HCT116 (cell line): ENCODE measurements around the gene DGCR6L. TPM values are rescaled to one million over a fixed set of nuclear protein-coding genes. Genes with fewer than 3 reads are reported as not detected.

Experiments
- ATAC-seq: fragments of 200-7000 bp; cut with Tn5 transposase; 2 replicates; pipeline ENCODE4 v1.9.1; 2020; ENCODE audit warnings: mild to moderate bottlenecking, moderate library complexity
- BruUV-seq: library from RNA; stranded (reverse); fragments of 400-500 nt; replicated peaks from 2 replicates; lab custom pipeline; 2021; lab: Mats Ljungman, UMichigan
- CTCF ChIA-PET: fragments of 300-600 bp; sonication (Branson Sonifier 250); formaldehyde crosslinking; loops from one replicate; lab custom pipeline; 2021; ENCODE audit warnings: antibody characterized with exemption; lab: Charles Lee
- POLR2A ChIA-PET: fragments of 300-600, 350-600 bp; sonication (Branson Sonifier 250); formaldehyde crosslinking; loops from one replicate; lab custom pipeline; 2021; ENCODE audit warnings: antibody characterized with exemption; lab: Charles Lee
- RAD21 ChIA-PET, 2 experiments: fragments of 300-600 bp; sonication (Branson Sonifier 250); formaldehyde crosslinking; loops; one replicate each; lab custom pipeline; 2023; ENCODE audit warnings: low total read pairs in 2 of 2; ENCODE audit not compliant: uncharacterized antibody in 2 of 2, unreplicated experiment in 2 of 2, low non-redundant PET in 1 of 2; lab: Charles Lee
- DNase-seq: peaks from one replicate; pipeline ENCODE4 v3.0.0-alpha.2; 2010; ENCODE audit warnings: low read depth, low spot score
- H2AFZ ChIP-seq: fragments of 200-600 bp; shearing (Covaris generic), sonication (generic); 2 replicates; pipeline ENCODE4 v1.6.1; 2017; ENCODE audit warnings: low read depth, mixed run types, mixed read lengths, antibody characterized with exemption, low read length; ENCODE audit not compliant: poor library complexity, severe bottlenecking
- H3K27ac ChIP-seq: 2 replicates; pipeline ENCODE4 v1.5.1; 2012; ENCODE audit warnings: low read depth, low read length
- H3K27me3 ChIP-seq: fragments of 200-600 bp; sonication (generic); 2 replicates; pipeline ENCODE4 v1.6.1; 2016; ENCODE audit warnings: mixed run types, low read length, mixed read lengths; ENCODE audit not compliant: insufficient read depth
- H3K36me3 ChIP-seq, 2 experiments: fragments of 200-500 bp in 1 of 2; fragments of 200-600 bp in 1 of 2; sonication (Bioruptor generic) in 1 of 2; sonication (generic) in 1 of 2; 2 replicates each; pipeline versions ENCODE4 v1.5.1 to v1.6.1; 2014 to 2016; ENCODE audit warnings: low read length in 2 of 2, inconsistent platforms in 1 of 2, mixed read lengths in 1 of 2, mixed run types in 1 of 2; ENCODE audit not compliant: insufficient read depth in 2 of 2, control insufficient read depth in 1 of 2
- H3K4me1 ChIP-seq, 2 experiments: fragments of 200-600 bp in 1 of 2; sonication (generic) in 1 of 2; 2 replicates each; pipeline versions ENCODE4 v1.5.1 to v1.6.1; 2012 to 2017; ENCODE audit warnings: low read length in 2 of 2, inconsistent platforms in 1 of 2, mild to moderate bottlenecking in 1 of 2, mixed read lengths in 1 of 2, mixed run types in 1 of 2, moderate library complexity in 1 of 2; ENCODE audit not compliant: insufficient read depth in 2 of 2, control insufficient read depth in 1 of 2
- H3K4me2 ChIP-seq: fragments of 200-600 bp; sonication (generic); 2 replicates; pipeline ENCODE4 v1.6.1; 2017; ENCODE audit warnings: mixed run types, low read length, mixed read lengths
- H3K4me3 ChIP-seq, 2 experiments: fragments of 200-600 bp in 1 of 2; sonication (generic) in 1 of 2; replicated peaks in 1 of 2; 2 replicates each; pipeline ENCODE4 v1.5.1; 2011 to 2016; ENCODE audit warnings: low read length in 2 of 2, control low read depth in 1 of 2, low read depth in 1 of 2, mild to moderate bottlenecking in 1 of 2, mixed read lengths in 1 of 2, mixed run types in 1 of 2
- H3K79me2 ChIP-seq: fragments of 200-600 bp; sonication (generic); 2 replicates; pipeline ENCODE4 v1.6.1; 2017; ENCODE audit warnings: mild to moderate bottlenecking, mixed run types, low read length, moderate library complexity, mixed read lengths; ENCODE audit not compliant: insufficient read depth
- H3K9ac ChIP-seq: fragments of 200-600 bp; sonication (generic); 2 replicates; pipeline ENCODE4 v1.6.1; 2016; ENCODE audit warnings: low read length, mixed read lengths
- H3K9me2 ChIP-seq: fragments of 200-600 bp; sonication (generic), shearing (Covaris generic); 2 replicates; pipeline ENCODE4 v1.6.1; 2017; ENCODE audit warnings: mixed run types, mild to moderate bottlenecking, moderate library complexity; ENCODE audit not compliant: insufficient read depth
- H3K9me3 ChIP-seq, 2 experiments: fragments of 200-500 bp in 1 of 2; fragments of 200-600 bp in 1 of 2; sonication (Bioruptor generic) in 1 of 2; sonication (generic) in 1 of 2; 2 replicates each; pipeline ENCODE4 v1.6.1; 2014 to 2017; ENCODE audit warnings: low read length in 2 of 2, mixed read lengths in 2 of 2, inconsistent platforms in 1 of 2, low read depth in 1 of 2, mild to moderate bottlenecking in 1 of 2, mixed run types in 1 of 2, moderate library complexity in 1 of 2; ENCODE audit not compliant: control insufficient read depth in 1 of 2, insufficient read depth in 1 of 2
- H4K20me1 ChIP-seq: fragments of 200-600 bp; sonication (generic), shearing (Covaris generic); 2 replicates; pipeline ENCODE4 v1.6.1; 2017; ENCODE audit warnings: mixed run types, mild to moderate bottlenecking, moderate library complexity; ENCODE audit not compliant: insufficient read depth
- CBX3 ChIP-seq: IDR thresholded peaks from 2 replicates; pipeline ENCODE4 v1.6.1; 2012; ENCODE audit warnings: low read depth
- EGR1 ChIP-seq: IDR thresholded peaks from 2 replicates; pipeline ENCODE4 v1.6.1; 2012; ENCODE audit warnings: low read depth
- ELF1 ChIP-seq: IDR thresholded peaks from 2 replicates; pipeline ENCODE4 v1.6.1; 2012; ENCODE audit warnings: low read depth, borderline replicate concordance
- EZH2 ChIP-seq: fragments of 200-600 bp; sonication (generic); IDR thresholded peaks from 2 replicates; pipeline ENCODE4 v1.6.1; 2017; ENCODE audit warnings: antibody characterized with exemption, mixed run types
- FOSL1 ChIP-seq: IDR thresholded peaks from 2 replicates; pipeline ENCODE4 v1.6.1; 2012; ENCODE audit warnings: low read depth
- POLR2A ChIP-seq: IDR thresholded peaks from 2 replicates; pipeline ENCODE4 v1.7.0; 2011; ENCODE audit warnings: borderline replicate concordance; ENCODE audit not compliant: insufficient read depth, insufficient read length; ENCODE audit errors: extremely low read depth
- POLR2AphosphoS5 ChIP-seq: IDR thresholded peaks from 2 replicates; pipeline ENCODE4 v1.6.1; 2011; ENCODE audit warnings: mild to moderate bottlenecking, low read depth, low read length, moderate library complexity
- RAD21 ChIP-seq: IDR thresholded peaks from 2 replicates; pipeline ENCODE4 v1.6.1; 2012; ENCODE audit warnings: low read depth, mild to moderate bottlenecking
- SIN3A ChIP-seq: IDR thresholded peaks from 2 replicates; pipeline ENCODE4 v1.6.1; 2012; ENCODE audit warnings: low read depth
- SP1 ChIP-seq: IDR thresholded peaks from 2 replicates; pipeline ENCODE4 v1.6.1; 2012; ENCODE audit warnings: low read depth
- SRF ChIP-seq: IDR thresholded peaks from 2 replicates; pipeline ENCODE4 v1.6.1; 2012; ENCODE audit warnings: low read depth
- TCF7L2 ChIP-seq: IDR thresholded peaks from 2 replicates; pipeline ENCODE4 v1.7.0; 2011; ENCODE audit warnings: borderline replicate concordance, inconsistent platforms; ENCODE audit not compliant: insufficient read depth, insufficient read length; ENCODE audit errors: extremely low read depth
- YY1 ChIP-seq: IDR thresholded peaks from 2 replicates; pipeline ENCODE4 v1.6.1; 2011; ENCODE audit warnings: low read length, low read depth, moderate library complexity, mild to moderate bottlenecking; ENCODE audit not compliant: insufficient replicate concordance; ENCODE audit errors: extremely low read depth
- ZFX ChIP-seq: fragments of 450-650 bp; IDR thresholded peaks from 2 replicates; pipeline ENCODE4 v1.6.1; 2017
- ZNF274 ChIP-seq: fragments of 200-500 bp; sonication (Bioruptor generic); IDR thresholded peaks from 2 replicates; pipeline ENCODE4 v1.6.1; 2014; ENCODE audit warnings: mild to moderate bottlenecking, low read depth, low read length, inconsistent platforms
- intact Hi-C: fragments of 100-400 bp; cut with micrococcal nuclease; formaldehyde crosslinking; loops from 2 replicates; pipeline ENCODE4 v1.10.0; 2022
- total RNA-seq: library from RNA; stranded (reverse); gene quantifications from one replicate; pipeline ENCODE4 v1.2.1, GENCODE V29; 2021; ENCODE audit not compliant: unreplicated experiment
- TF ChIP-seq, protein P1 (sequence below), 3 experiments: fragments of 200-600 bp in 1 of 3; sonication (generic) in 1 of 3; IDR thresholded peaks in 2 of 3; conservative IDR thresholded peaks in 1 of 3; 2 replicates each; pipeline ENCODE4 v1.5.1; 2012 to 2017; ENCODE audit warnings: low read depth in 2 of 3, low read length in 2 of 3, antibody characterized with exemption in 1 of 3, borderline replicate concordance in 1 of 3, control low read depth in 1 of 3, mild to moderate bottlenecking in 1 of 3, mixed read lengths in 1 of 3, mixed run types in 1 of 3, moderate library complexity in 1 of 3; ENCODE audit not compliant: insufficient read depth in 1 of 3
- TF ChIP-seq, protein P2 (sequence below): IDR thresholded peaks from 2 replicates; pipeline ENCODE4 v1.6.1; 2012
- TF ChIP-seq, protein P3 (sequence below): IDR thresholded peaks from 2 replicates; pipeline ENCODE4 v1.6.1; 2012; ENCODE audit warnings: low read depth
- TF ChIP-seq, protein P4 (sequence below): IDR thresholded peaks from 2 replicates; pipeline ENCODE4 v1.6.1; 2011; ENCODE audit warnings: mild to moderate bottlenecking, low read length, moderate library complexity; ENCODE audit not compliant: insufficient replicate concordance; ENCODE audit errors: extremely low read depth

DGCR6L gene
- total RNA-seq, 1 experiment from 2014 or later: 44.9 TPM

DNA sequence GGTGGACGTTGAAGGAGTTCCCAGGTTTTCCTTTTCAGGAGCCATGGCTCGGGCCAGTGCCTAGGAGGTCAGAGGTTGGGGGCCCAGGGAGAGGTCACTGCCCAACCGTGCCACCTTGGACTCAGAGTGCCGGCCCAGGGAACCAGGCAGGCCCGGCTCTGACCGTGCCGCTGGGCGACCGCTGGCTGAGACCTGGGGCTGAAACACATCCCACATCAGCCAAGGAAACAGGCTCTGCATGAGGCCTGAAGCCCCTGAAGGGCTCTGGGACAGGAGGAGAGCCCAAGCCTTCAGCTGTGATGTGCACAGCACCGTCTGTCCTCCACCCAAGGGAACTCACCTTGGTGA, 29.8 kb downstream of the DGCR6L start:
- TF ChIP-seq CBX3 (no peak), FOSL1 (no peak), SIN3A (no peak), POLR2A (no peak), RAD21 (no peak), EZH2 (no peak), ZFX (no peak), SRF (no peak), POLR2AphosphoS5 (no peak), SP1 (no peak), ELF1 (no peak), EGR1 (no peak), TCF7L2 (no peak), YY1 (no peak), ZNF274 (no peak)
- TF ChIP-seq, protein P1, sequence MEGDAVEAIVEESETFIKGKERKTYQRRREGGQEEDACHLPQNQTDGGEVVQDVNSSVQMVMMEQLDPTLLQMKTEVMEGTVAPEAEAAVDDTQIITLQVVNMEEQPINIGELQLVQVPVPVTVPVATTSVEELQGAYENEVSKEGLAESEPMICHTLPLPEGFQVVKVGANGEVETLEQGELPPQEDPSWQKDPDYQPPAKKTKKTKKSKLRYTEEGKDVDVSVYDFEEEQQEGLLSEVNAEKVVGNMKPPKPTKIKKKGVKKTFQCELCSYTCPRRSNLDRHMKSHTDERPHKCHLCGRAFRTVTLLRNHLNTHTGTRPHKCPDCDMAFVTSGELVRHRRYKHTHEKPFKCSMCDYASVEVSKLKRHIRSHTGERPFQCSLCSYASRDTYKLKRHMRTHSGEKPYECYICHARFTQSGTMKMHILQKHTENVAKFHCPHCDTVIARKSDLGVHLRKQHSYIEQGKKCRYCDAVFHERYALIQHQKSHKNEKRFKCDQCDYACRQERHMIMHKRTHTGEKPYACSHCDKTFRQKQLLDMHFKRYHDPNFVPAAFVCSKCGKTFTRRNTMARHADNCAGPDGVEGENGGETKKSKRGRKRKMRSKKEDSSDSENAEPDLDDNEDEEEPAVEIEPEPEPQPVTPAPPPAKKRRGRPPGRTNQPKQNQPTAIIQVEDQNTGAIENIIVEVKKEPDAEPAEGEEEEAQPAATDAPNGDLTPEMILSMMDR (IDR thresholded peaks at IDR 0.05 in 2 of 3, conservative IDR thresholded peaks at IDR 0.05 in 1 of 3; ENCODE audit: borderline replicate concordance in 1 of 3, insufficient read depth in 1 of 3, low read depth in 2 of 3, low read length in 2 of 3): no peak
- TF ChIP-seq, protein P2, sequence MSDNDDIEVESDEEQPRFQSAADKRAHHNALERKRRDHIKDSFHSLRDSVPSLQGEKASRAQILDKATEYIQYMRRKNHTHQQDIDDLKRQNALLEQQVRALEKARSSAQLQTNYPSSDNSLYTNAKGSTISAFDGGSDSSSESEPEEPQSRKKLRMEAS: no peak
- TF ChIP-seq, protein P3, sequence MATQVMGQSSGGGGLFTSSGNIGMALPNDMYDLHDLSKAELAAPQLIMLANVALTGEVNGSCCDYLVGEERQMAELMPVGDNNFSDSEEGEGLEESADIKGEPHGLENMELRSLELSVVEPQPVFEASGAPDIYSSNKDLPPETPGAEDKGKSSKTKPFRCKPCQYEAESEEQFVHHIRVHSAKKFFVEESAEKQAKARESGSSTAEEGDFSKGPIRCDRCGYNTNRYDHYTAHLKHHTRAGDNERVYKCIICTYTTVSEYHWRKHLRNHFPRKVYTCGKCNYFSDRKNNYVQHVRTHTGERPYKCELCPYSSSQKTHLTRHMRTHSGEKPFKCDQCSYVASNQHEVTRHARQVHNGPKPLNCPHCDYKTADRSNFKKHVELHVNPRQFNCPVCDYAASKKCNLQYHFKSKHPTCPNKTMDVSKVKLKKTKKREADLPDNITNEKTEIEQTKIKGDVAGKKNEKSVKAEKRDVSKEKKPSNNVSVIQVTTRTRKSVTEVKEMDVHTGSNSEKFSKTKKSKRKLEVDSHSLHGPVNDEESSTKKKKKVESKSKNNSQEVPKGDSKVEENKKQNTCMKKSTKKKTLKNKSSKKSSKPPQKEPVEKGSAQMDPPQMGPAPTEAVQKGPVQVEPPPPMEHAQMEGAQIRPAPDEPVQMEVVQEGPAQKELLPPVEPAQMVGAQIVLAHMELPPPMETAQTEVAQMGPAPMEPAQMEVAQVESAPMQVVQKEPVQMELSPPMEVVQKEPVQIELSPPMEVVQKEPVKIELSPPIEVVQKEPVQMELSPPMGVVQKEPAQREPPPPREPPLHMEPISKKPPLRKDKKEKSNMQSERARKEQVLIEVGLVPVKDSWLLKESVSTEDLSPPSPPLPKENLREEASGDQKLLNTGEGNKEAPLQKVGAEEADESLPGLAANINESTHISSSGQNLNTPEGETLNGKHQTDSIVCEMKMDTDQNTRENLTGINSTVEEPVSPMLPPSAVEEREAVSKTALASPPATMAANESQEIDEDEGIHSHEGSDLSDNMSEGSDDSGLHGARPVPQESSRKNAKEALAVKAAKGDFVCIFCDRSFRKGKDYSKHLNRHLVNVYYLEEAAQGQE: no peak
- TF ChIP-seq, protein P4, sequence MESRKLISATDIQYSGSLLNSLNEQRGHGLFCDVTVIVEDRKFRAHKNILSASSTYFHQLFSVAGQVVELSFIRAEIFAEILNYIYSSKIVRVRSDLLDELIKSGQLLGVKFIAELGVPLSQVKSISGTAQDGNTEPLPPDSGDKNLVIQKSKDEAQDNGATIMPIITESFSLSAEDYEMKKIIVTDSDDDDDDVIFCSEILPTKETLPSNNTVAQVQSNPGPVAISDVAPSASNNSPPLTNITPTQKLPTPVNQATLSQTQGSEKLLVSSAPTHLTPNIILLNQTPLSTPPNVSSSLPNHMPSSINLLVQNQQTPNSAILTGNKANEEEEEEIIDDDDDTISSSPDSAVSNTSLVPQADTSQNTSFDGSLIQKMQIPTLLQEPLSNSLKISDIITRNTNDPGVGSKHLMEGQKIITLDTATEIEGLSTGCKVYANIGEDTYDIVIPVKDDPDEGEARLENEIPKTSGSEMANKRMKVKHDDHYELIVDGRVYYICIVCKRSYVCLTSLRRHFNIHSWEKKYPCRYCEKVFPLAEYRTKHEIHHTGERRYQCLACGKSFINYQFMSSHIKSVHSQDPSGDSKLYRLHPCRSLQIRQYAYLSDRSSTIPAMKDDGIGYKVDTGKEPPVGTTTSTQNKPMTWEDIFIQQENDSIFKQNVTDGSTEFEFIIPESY: no peak

More for the DNA sequence above, 29.8 kb downstream of the DGCR6L start:
- Histone ChIP-seq H3K27ac (no peak overlapping the region), H3K36me3 (no peaks in the 10 kb centered on the region), H3K4me3 (no peak overlapping the region), H3K9ac (no peak overlapping the region), H3K4me1 (no peaks in the 10 kb centered on the region), H3K79me2 (no peaks in the 10 kb centered on the region), H4K20me1 (no peaks in the 10 kb centered on the region), H2AFZ (no peak overlapping the region), H3K9me2 (no peaks in the 10 kb centered on the region), H3K4me2 (no peak overlapping the region), H3K9me3 (no peaks in the 10 kb centered on the region), H3K27me3 (no peaks in the 10 kb centered on the region)
- DNase-seq (no peak), ATAC-seq (no peak)
- BruUV-seq: no TSS peak
- ChIA-PET CTCF (no interaction called here), POLR2A (no interaction called here), RAD21 (no interaction called here)
- intact Hi-C loops: no loop called here
